ENCODE data around the gene RAB15. TPM values are rescaled to one million over a fixed set of nuclear protein-coding genes. Genes with fewer than 3 reads are reported as not detected.

The RAB15 gene
- total and polyA plus RNA-seq, 2 experiments from 2014 or later: 33.8 to 38.7 TPM

- no peaks in the 10 kb centered on the region for H3K4me1 ChIP-seq (ENCODE audit: insufficient read depth)
- H3K4me3 ChIP-seq: no peak overlapping the region
- no peaks in the 10 kb centered on the region for H3K79me2 ChIP-seq
- no peak for TF ChIP-seq EZH2phosphoT487 (IDR thresholded peaks at IDR 0.05; ENCODE audit: low read depth, severe bottlenecking, unreplicated experiment)
- TF ChIP-seq, protein P1, sequence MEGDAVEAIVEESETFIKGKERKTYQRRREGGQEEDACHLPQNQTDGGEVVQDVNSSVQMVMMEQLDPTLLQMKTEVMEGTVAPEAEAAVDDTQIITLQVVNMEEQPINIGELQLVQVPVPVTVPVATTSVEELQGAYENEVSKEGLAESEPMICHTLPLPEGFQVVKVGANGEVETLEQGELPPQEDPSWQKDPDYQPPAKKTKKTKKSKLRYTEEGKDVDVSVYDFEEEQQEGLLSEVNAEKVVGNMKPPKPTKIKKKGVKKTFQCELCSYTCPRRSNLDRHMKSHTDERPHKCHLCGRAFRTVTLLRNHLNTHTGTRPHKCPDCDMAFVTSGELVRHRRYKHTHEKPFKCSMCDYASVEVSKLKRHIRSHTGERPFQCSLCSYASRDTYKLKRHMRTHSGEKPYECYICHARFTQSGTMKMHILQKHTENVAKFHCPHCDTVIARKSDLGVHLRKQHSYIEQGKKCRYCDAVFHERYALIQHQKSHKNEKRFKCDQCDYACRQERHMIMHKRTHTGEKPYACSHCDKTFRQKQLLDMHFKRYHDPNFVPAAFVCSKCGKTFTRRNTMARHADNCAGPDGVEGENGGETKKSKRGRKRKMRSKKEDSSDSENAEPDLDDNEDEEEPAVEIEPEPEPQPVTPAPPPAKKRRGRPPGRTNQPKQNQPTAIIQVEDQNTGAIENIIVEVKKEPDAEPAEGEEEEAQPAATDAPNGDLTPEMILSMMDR (IDR thresholded peaks at IDR 0.05; ENCODE audit: poor library complexity): no peak
- TF ChIP-seq EZH2 (IDR thresholded peaks at IDR 0.05; ENCODE audit: borderline replicate concordance): no peak
- no peaks in the 10 kb centered on the region for H3K36me3 ChIP-seq (replicated peaks; ENCODE audit: insufficient read depth, low read depth)
- H4K20me1 ChIP-seq (ENCODE audit: insufficient read depth, poor library complexity, severe bottlenecking): no peaks in the 10 kb centered on the region
- no peaks in the 10 kb centered on the region for H3K9me2 ChIP-seq (replicated peaks; ENCODE audit: insufficient read depth)
- no peak overlapping the region for H3K27ac ChIP-seq
- peak; percentile 37 for DNase-seq (ENCODE audit: low spot score)
- H3K4me2 ChIP-seq: no peak overlapping the region
- no peak overlapping the region for H2AFZ ChIP-seq
- H3K9me3 ChIP-seq (ENCODE audit: low read depth): no peaks in the 10 kb centered on the region
- H3K27me3 ChIP-seq: no peaks in the 10 kb centered on the region
- 92% methylated on average over 27 of the region's 28 CpGs for WGBS (ENCODE audit: low lambda C conversion rate, missing lambda C conversion rate)
These were observed 24.2 kb downstream of the RAB15 start for GRCh38 chr14:64947710-64948611.

GRCh38 chr14:64946310-64947045 lies 25.7 kb downstream of the RAB15 start:
- no peak for DNase-seq (ENCODE audit: low spot score)
- Histone ChIP-seq H3K27ac (no peak overlapping the region), H3K4me3 (no peak overlapping the region), H3K27me3 (no peaks in the 10 kb centered on the region), H3K4me2 (no peak overlapping the region), H2AFZ (no peak overlapping the region), H3K79me2 (peaks cover 9% of the 10 kb centered on the region), H3K9me2 (replicated peaks; ENCODE audit: insufficient read depth) (no peaks in the 10 kb centered on the region), H4K20me1 (ENCODE audit: insufficient read depth, poor library complexity, severe bottlenecking) (no peaks in the 10 kb centered on the region), H3K9me3 (ENCODE audit: low read depth) (no peaks in the 10 kb centered on the region), H3K4me1 (ENCODE audit: insufficient read depth) (no peaks in the 10 kb centered on the region), H3K36me3 (replicated peaks; ENCODE audit: insufficient read depth, low read depth) (no peaks in the 10 kb centered on the region)
- WGBS (ENCODE audit: low lambda C conversion rate, missing lambda C conversion rate): 94% methylated on average over 6 of the region's 6 CpGs
- no peak for TF ChIP-seq EZH2 (IDR thresholded peaks at IDR 0.05; ENCODE audit: borderline replicate concordance)
- TF ChIP-seq, protein P1 (IDR thresholded peaks at IDR 0.05; ENCODE audit: poor library complexity): no peak
- no peak for TF ChIP-seq EZH2phosphoT487 (IDR thresholded peaks at IDR 0.05; ENCODE audit: low read depth, severe bottlenecking, unreplicated experiment)

DNA sequence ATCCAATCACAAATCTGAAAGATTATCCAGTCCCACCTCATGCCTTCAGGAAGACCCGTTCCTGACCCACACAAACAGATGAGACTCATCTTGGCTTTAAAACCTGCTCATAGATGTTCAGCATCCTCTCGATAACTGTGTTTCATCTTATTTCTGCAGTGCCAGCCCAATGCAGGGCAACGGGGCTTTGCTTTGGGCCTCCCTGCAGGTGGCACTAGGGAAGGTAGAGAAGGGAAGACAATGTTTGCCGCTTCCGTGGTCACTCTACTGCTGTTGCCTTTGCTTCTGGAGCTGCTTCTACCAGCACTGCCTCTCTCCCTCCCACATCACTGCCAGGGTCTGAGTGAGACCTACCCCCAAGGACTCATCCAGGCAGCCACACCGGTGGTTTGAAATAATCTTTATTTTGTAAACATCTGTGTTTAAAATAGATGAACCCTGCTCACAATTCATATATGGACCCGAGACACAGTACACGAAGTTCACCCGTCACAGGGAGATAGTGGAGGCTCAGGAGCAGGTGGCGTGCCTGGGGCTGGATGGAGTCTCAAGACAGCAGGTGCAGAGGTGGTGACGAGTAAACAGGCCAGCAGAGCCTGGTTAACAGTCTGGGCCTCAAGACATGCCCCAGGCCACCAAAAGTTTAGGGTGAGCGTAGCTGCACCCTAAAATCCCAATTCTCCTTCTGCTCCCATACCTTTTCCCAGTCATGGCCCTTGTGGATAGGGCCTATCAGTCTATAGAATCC lies 26.5 kb downstream of the RAB15 start:
- Histone ChIP-seq H3K4me1 (ENCODE audit: insufficient read depth) (no peaks in the 10 kb centered on the region), H4K20me1 (ENCODE audit: insufficient read depth, poor library complexity, severe bottlenecking) (no peaks in the 10 kb centered on the region), H3K27ac (no peak overlapping the region), H3K79me2 (peaks cover 17% of the 10 kb centered on the region), H3K36me3 (replicated peaks; ENCODE audit: insufficient read depth, low read depth) (no peaks in the 10 kb centered on the region), H3K9me3 (ENCODE audit: low read depth) (no peaks in the 10 kb centered on the region), H3K4me3 (no peak overlapping the region), H2AFZ (no peak overlapping the region), H3K9me2 (replicated peaks; ENCODE audit: insufficient read depth) (no peaks in the 10 kb centered on the region), H3K27me3 (no peaks in the 10 kb centered on the region), H3K4me2 (no peak overlapping the region)
- 90% methylated on average over 12 of the region's 12 CpGs for WGBS (ENCODE audit: low lambda C conversion rate, missing lambda C conversion rate)
- TF ChIP-seq EZH2phosphoT487 (IDR thresholded peaks at IDR 0.05; ENCODE audit: low read depth, severe bottlenecking, unreplicated experiment) (no peak), EZH2 (IDR thresholded peaks at IDR 0.05; ENCODE audit: borderline replicate concordance) (no peak)
- TF ChIP-seq, protein P1 (IDR thresholded peaks at IDR 0.05; ENCODE audit: poor library complexity): no peak
- DNase-seq (ENCODE audit: low spot score): no peak

Measured in hepatocyte (in vitro differentiated cells).